HepG2 (cell line): ENCODE data around the gene PCDH7. TPM values are rescaled to one million over a fixed set of nuclear protein-coding genes. Genes with fewer than 3 reads are reported as not detected.

Source experiments
- ATAC-seq: fragments of 200-7000 bp; cut with Tn5 transposase; 3 replicates; pipeline ENCODE4 v1.9.1; 2020; ENCODE audit warnings: mild to moderate bottlenecking, moderate library complexity
- BruUV-seq: library from RNA; stranded (reverse); fragments of 400-500 nt; replicated peaks from 2 replicates; lab custom pipeline; 2021; lab: Mats Ljungman, UMichigan
- CTCF ChIA-PET: fragments of 300-600 bp; formaldehyde crosslinking; extraction: SDS; loops from one replicate; lab custom pipeline; 2021; ENCODE audit warnings: low total read pairs, inconsistent platforms, low intra/inter-chr PET ratio; lab: Yijun Ruan, JAX
- POLR2A ChIA-PET: fragments of 350-600 bp; sonication (Branson Sonifier 250); formaldehyde crosslinking; loops from one replicate; lab custom pipeline; 2020; ENCODE audit warnings: antibody characterized with exemption, inconsistent platforms; lab: Yijun Ruan, JAX
- DNase-seq: peaks from one replicate; pipeline ENCODE4 v3.0.0-alpha.2; 2015; ENCODE audit warnings: low spot score
- FAIRE-seq: peaks from 3 replicates; lab custom pipeline; 2011; peaks lifted over from hg19 to GRCh38; lab: Jason Lieb, UNC
- H2AFZ ChIP-seq: one replicate; pipeline ENCODE4 v1.6.1; 2011; ENCODE audit warnings: low read length, inconsistent platforms
- H3K27ac ChIP-seq: fragments of 300-600 bp; 3 replicates; pipeline ENCODE4 v1.8.0; 2011; ENCODE audit warnings: mixed run types, mild to moderate bottlenecking, mixed read lengths, low read length, inconsistent platforms; ENCODE audit not compliant: insufficient read depth; ENCODE audit errors: extremely low read length
- H3K27me3 ChIP-seq, 2 experiments: fragments of 200-600 bp in 1 of 2; 2 replicates in 1 of 2; 3 replicates in 1 of 2; pipeline versions ENCODE4 v1.6.0 to v1.8.0; 2011; ENCODE audit warnings: low read length in 2 of 2, mild to moderate bottlenecking in 2 of 2, moderate library complexity in 2 of 2, inconsistent platforms in 1 of 2; ENCODE audit not compliant: insufficient read depth in 2 of 2, control insufficient read depth in 1 of 2
- H3K36me3 ChIP-seq, 2 experiments: fragments of 200-600 bp in 1 of 2; replicated peaks in 1 of 2; 2 replicates in 1 of 2; 3 replicates in 1 of 2; pipeline versions ENCODE4 v1.5.1 to v1.8.0; 2011; ENCODE audit warnings: low read length in 2 of 2, inconsistent platforms in 1 of 2; ENCODE audit not compliant: insufficient read depth in 2 of 2, control insufficient read depth in 1 of 2
- H3K4me1 ChIP-seq: 2 replicates; pipeline ENCODE4 v1.5.1; 2012; ENCODE audit warnings: low read length, inconsistent platforms; ENCODE audit not compliant: insufficient read depth
- H3K4me2 ChIP-seq: 2 replicates; pipeline ENCODE4 v1.6.0; 2011; ENCODE audit warnings: low read depth, low read length, inconsistent platforms
- H3K4me3 ChIP-seq, 3 experiments: fragments of 200-600 bp in 1 of 3; sonication (generic), shearing (Covaris generic) in 1 of 3; replicated peaks in 1 of 3; 2 replicates each; pipeline ENCODE4 v1.5.1; 2011 to 2016; ENCODE audit warnings: low read length in 3 of 3, inconsistent platforms in 2 of 3, low read depth in 2 of 3, mild to moderate bottlenecking in 2 of 3, control low read depth in 1 of 3, mixed read lengths in 1 of 3; ENCODE audit not compliant: insufficient read depth in 1 of 3
- H3K79me2 ChIP-seq: one replicate; pipeline ENCODE4 v1.6.1; 2011; ENCODE audit warnings: low read length, inconsistent platforms; ENCODE audit not compliant: insufficient read depth
- H3K9ac ChIP-seq: 2 replicates; pipeline ENCODE4 v1.6.0; 2011; ENCODE audit warnings: mild to moderate bottlenecking, low read depth, low read length, inconsistent platforms; ENCODE audit not compliant: insufficient read depth
- H3K9me3 ChIP-seq: 2 replicates; pipeline ENCODE4 v1.5.1; 2012; ENCODE audit warnings: mild to moderate bottlenecking, low read length
- H4K20me1 ChIP-seq: 2 replicates; pipeline ENCODE4 v1.6.0; 2011; ENCODE audit warnings: inconsistent platforms, mild to moderate bottlenecking, low read length, moderate library complexity; ENCODE audit not compliant: insufficient read depth
- ARID2 ChIP-seq: sonication (generic); formaldehyde crosslinking; IDR thresholded peaks from 2 replicates; pipeline ENCODE4 v1.8.1; 2022; ENCODE audit warnings: mild to moderate bottlenecking, missing genetic modification reagents, borderline replicate concordance
- ARID3A ChIP-seq: IDR thresholded peaks from 2 replicates; pipeline ENCODE4 v1.6.1; 2012; ENCODE audit warnings: low read depth, low read length, improper control_type of control experiment
- ETV6 ChIP-seq: sonication (generic); formaldehyde crosslinking; conservative IDR thresholded peaks from 2 replicates; pipeline ENCODE4 v1.4.0; 2020; ENCODE audit warnings: missing genetic modification reagents
- JDP2 ChIP-seq: sonication (generic); formaldehyde crosslinking; IDR thresholded peaks from 2 replicates; pipeline ENCODE4 v1.8.1; 2022; ENCODE audit warnings: missing genetic modification reagents, borderline replicate concordance
- NFE2 ChIP-seq: sonication (generic); formaldehyde crosslinking; IDR thresholded peaks from 2 replicates; pipeline ENCODE4 v1.4.0; 2020; ENCODE audit warnings: missing genetic modification reagents
- NFE2L1 ChIP-seq: sonication (generic); formaldehyde crosslinking; IDR thresholded peaks from 2 replicates; pipeline ENCODE4 v1.4.0; 2020; ENCODE audit warnings: missing genetic modification reagents, mild to moderate bottlenecking, borderline replicate concordance
- ONECUT2 ChIP-seq: sonication (generic); formaldehyde crosslinking; IDR thresholded peaks from 2 replicates; pipeline ENCODE4 v1.4.0; 2020; ENCODE audit warnings: missing genetic modification reagents
- PAX8 ChIP-seq: sonication (generic); formaldehyde crosslinking; IDR thresholded peaks from 2 replicates; pipeline ENCODE4 v1.8.0; 2022; ENCODE audit warnings: mild to moderate bottlenecking, missing genetic modification reagents, borderline replicate concordance
- SMAD9 ChIP-seq: sonication (generic); formaldehyde crosslinking; IDR thresholded peaks from 2 replicates; pipeline ENCODE4 v1.5.1; 2020; ENCODE audit warnings: mild to moderate bottlenecking, missing genetic modification reagents
- SMC3 ChIP-seq: IDR thresholded peaks from 2 replicates; pipeline ENCODE4 v1.6.1; 2011; ENCODE audit warnings: low read length, improper control_type of control experiment
- SOX13 ChIP-seq, 3 experiments: fragments of 450-650 bp in 1 of 3; sonication (generic) in 1 of 3; formaldehyde crosslinking in 1 of 3; IDR thresholded peaks in 2 of 3; conservative IDR thresholded peaks in 1 of 3; 2 replicates each; pipeline versions ENCODE4 v1.5.0 to v1.6.1; 2016 to 2020; ENCODE audit warnings: antibody characterized with exemption in 1 of 3, mild to moderate bottlenecking in 1 of 3, missing compliant biosample characterization in 1 of 3, missing genetic modification reagents in 1 of 3, moderate library complexity in 1 of 3
- ZBTB33 ChIP-seq: sonication (generic); formaldehyde crosslinking; IDR thresholded peaks from 2 replicates; pipeline ENCODE4 v1.4.0; 2020; ENCODE audit warnings: missing genetic modification reagents
- ZNF646 ChIP-seq: sonication (generic); formaldehyde crosslinking; IDR thresholded peaks from 2 replicates; pipeline ENCODE4 v1.9.0; 2021; ENCODE audit warnings: mild to moderate bottlenecking, missing genetic modification reagents
- ZNF879 ChIP-seq: sonication (generic); formaldehyde crosslinking; IDR thresholded peaks from 2 replicates; pipeline ENCODE4 v1.8.1; 2023; ENCODE audit warnings: missing genetic modification reagents
- WGBS: methylation state at CpG from one replicate; pipeline ENCODE4 v1.1.6; 2017; ENCODE audit warnings: low lambda C conversion rate; 5-methylcytosine and 5-hydroxymethylcytosine counted together
- in situ Hi-C: cut with HindIII; loops from 2 replicates; pipeline ENCODE4 v1.10.0; 2017; ENCODE audit warnings: low pct_unique_long_range_greater_than_20kb; ENCODE audit not compliant: extremely low pct_ligation_motif_present
- intact Hi-C: fragments of 100-400 bp; cut with micrococcal nuclease; formaldehyde crosslinking; loops from one replicate; pipeline ENCODE4 v1.10.0; 2022; ENCODE audit not compliant: unreplicated experiment
- polyA plus RNA-seq, 8 experiments: library from polyadenylated mRNA; depleted of rRNA in 3 of 8; stranded (reverse) in 7 of 8; unstranded in 1 of 8; fragments of >200 nt; fragmentation: Illumina TruSeq in 4 of 8; extraction: Trizol in 4 of 8; gene quantifications; 2 replicates each; pipeline versions ENCODE4 v1.2.1 to v1.2.3, GENCODE V29; 2011 to 2016; ENCODE audit warnings: low read depth in 4 of 8, missing spikeins in 1 of 8, mixed read lengths in 1 of 8; ENCODE audit not compliant: insufficient read depth in 1 of 8
- total RNA-seq, 5 experiments: library from RNA; depleted of rRNA; stranded (reverse); fragments of >200 nt; fragmentation: Illumina TruSeq; extraction: Trizol; gene quantifications; 2 replicates each; pipeline ENCODE4 v1.2.3, GENCODE V29; 2016; ENCODE audit warnings: low read depth in 1 of 5

The PCDH7 gene
- total and polyA plus RNA-seq, 2 of the 13 experiments (the other 11 are each of a cell fraction or from before 2014, with no cell fraction given), result not detected

DNA sequence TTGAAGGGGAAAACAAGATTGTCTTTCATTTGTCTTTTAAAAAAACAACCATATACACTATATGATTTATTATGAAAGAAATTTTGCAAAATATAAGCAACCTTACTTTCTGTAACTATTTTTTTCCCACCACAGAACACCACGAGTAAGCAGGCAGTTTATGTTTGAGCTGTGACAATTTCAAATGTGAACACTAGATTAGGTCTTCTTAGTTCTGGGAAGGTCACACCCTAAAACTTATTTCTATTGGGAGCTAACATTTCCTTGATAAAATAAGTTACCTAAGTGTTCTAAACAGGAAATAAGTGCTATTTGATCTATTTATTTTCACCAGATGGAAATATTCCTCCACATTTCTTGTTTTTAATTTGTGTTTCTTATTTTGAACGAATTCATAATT is 50.6 kb downstream of the PCDH7 start (continued):
- TF ChIP-seq ZNF646 (CRISPR knock-in tag), result no peak
- TF ChIP-seq SMAD9 (CRISPR knock-in tag), result no peak
- no peak for TF ChIP-seq SMC3
- TF ChIP-seq, all 625 proteins: peak for 0

- in situ Hi-C loops, result no loop called here
- no peak for ATAC-seq
- TF ChIP-seq ZBTB33 (CRISPR knock-in tag) (no peak), NFE2 (CRISPR knock-in tag) (no peak), ZNF879 (CRISPR knock-in tag) (no peak), ETV6 (CRISPR knock-in tag) (no peak), ARID3A (no peak), NFE2L1 (no peak), SOX13 (IDR thresholded peaks at IDR 0.05) (no peak), SOX13 (CRISPR knock-in tag; conservative IDR thresholded peaks at IDR 0.05 in 1 of 2, IDR thresholded peaks at IDR 0.05 in 1 of 2) (no peak), ONECUT2 (CRISPR knock-in tag) (no peak), PAX8 (CRISPR knock-in tag) (no peak), ARID2 (CRISPR knock-in tag) (no peak), JDP2 (no peak)
These were observed 56.3 kb downstream of the PCDH7 start for GRCh38 chr4:30776451-30776850.

More at GRCh38 chr4:30776451-30776850, 56.3 kb downstream of the PCDH7 start:
- 2% methylated on average over 3 of the region's 3 CpGs for WGBS
- Histone ChIP-seq H3K36me3 (no peaks in the 10 kb centered on the region), H3K9me3 (no peaks in the 10 kb centered on the region), H3K4me3 (no peak overlapping the region), H3K4me2 (no peak overlapping the region), H3K9ac (no peak overlapping the region), H2AFZ (no peak overlapping the region), H3K27me3 (no peaks in the 10 kb centered on the region), H3K27ac (no peak overlapping the region), H3K4me1 (no peaks in the 10 kb centered on the region), H4K20me1 (no peaks in the 10 kb centered on the region), H3K79me2 (no peaks in the 10 kb centered on the region)
- POLR2A ChIA-PET, result no interaction called here
- FAIRE-seq, result no peak
- intact Hi-C loops, result no loop called here
- no peak for DNase-seq
- CTCF ChIA-PET, result no interaction called here
- no TSS peak for BruUV-seq
